DMS153 treated with DMSO at 0.1 percent for 48 hours (cell line): ENCODE data around the gene SLC35A4.
"Not testable (repeated sequence)": the region's sequence is repeated elsewhere in the genome, so short reads cannot be mapped to it uniquely, and the experiment has no call there.

Experiments used
- DNase-seq: peaks from one replicate; lab custom pipeline; 2025; ENCODE audit not compliant: unreplicated experiment; lab: John Stamatoyannopoulos, UW

The SLC35A4 gene

DNA sequence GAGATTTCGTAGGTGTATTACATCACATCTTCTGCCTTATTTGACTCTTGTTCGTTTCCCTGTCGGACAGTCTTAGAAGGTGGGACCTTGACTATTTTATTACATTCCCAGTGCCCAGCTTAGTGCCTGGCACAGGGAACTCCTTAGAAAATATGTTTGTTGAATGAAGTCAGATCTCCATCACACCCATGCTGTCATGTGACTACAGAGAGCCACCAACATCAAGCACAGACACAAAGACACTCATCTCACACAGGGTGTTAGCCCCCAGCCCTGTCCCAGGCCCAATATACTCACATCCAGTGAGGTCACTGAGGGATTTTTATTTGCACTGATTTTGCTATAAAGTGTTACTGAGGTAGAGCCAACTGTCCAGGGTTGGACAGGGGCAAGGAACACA, 6.7 kb upstream of the SLC35A4 start:
- no peak for DNase-seq

DNA sequence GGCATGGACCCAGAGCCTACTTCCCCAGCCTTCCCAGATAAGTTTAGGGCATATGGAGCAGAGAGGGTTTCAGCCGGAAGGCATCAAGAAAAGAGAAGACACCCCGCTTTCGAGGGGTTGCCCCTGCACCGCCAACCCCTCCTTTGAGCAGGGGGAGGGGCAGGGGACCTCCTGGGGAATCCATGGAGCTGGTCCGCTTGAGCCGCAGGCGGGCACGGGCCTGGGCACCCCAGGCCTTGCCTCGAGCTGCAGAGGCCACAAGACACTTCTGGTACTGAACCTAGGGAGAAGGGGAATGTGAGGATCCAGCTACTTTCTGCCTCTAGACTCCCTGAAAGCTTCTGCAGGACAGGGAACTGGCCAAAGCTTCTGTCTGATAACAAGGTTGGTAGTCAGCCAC, 6.1 kb upstream of the SLC35A4 start:
- no peak for DNase-seq

DNA sequence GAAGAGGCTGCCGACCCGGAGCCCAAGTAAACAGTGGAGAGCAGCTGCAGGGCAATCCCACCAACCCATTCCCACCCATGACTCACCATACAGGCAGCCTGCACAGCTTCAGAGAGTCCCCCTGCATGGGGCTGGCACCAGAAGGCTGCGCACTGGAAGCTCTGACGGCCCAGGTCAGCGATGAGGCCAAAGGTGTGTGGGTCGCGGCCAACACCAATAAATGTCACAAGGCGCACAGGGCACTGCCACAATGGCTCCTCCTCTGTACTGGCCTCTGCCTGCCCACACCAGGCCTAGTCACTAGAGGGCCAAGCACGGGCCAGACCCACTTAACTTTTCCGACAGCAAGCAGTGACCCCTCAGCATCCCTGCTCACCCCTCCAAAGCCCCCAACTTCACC, 4.4 kb upstream of the SLC35A4 start:
- no peak for DNase-seq

- DNase-seq: no peak
Measured at GRCh38 chr5:140561753-140562523, 2.7 kb upstream of the SLC35A4 start.

- no peak for DNase-seq
Measured at GRCh38 chr5:140563596-140563995, 1.0 kb upstream of the SLC35A4 start.

- DNase-seq: no peak
Measured at GRCh38 chr5:140565024-140565779, 574 bp downstream of the SLC35A4 start.

- DNase-seq: no peak
Measured at GRCh38 chr5:140565780-140566095, 1.1 kb downstream of the SLC35A4 start.

DNA sequence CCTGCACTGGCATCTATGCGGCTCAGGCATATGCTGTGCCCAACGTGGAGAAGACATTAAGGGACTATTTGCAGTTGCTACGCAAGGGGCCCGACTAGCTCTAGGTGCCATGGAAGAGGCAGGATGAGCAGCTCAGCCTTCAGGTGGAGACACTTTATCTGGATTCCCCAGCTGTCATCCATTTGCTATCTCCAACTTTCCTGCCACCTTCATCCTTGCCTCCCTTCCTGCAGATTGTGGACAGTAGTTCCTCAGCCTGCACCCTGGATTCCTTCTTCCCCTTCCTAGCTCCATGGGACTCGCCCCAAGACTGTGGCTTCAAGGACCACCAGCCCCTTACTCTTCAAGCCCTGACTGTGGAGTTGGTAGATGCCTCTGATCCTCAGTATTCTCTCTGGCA, 2.0 kb downstream of the SLC35A4 start:
- no peak for DNase-seq

DNA sequence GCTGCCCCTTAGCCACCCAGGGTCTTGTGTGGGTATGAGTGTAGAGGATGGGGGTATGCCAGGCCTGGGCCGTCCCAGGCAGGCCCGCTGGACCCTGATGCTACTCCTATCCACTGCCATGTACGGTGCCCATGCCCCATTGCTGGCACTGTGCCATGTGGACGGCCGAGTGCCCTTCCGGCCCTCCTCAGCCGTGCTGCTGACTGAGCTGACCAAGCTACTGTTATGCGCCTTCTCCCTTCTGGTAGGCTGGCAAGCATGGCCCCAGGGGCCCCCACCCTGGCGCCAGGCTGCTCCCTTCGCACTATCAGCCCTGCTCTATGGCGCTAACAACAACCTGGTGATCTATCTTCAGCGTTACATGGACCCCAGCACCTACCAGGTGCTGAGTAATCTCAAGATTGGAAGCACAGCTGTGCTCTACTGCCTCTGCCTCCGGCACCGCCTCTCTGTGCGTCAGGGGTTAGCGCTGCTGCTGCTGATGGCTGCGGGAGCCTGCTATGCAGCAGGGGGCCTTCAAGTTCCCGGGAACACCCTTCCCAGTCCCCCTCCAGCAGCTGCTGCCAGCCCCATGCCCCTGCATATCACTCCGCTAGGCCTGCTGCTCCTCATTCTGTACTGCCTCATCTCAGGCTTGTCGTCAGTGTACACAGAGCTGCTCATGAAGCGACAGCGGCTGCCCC, 2.6 kb downstream of the SLC35A4 start:
- no peak for DNase-seq

DNA sequence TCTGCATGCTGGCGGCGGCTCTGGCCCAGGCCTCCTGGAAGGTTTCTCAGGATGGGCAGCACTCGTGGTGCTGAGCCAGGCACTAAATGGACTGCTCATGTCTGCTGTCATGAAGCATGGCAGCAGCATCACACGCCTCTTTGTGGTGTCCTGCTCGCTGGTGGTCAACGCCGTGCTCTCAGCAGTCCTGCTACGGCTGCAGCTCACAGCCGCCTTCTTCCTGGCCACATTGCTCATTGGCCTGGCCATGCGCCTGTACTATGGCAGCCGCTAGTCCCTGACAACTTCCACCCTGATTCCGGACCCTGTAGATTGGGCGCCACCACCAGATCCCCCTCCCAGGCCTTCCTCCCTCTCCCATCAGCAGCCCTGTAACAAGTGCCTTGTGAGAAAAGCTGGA, 3.2 kb downstream of the SLC35A4 start:
- DNase-seq: no peak

GRCh38 chr5:140568443-140569063, 3.9 kb downstream of the SLC35A4 start:
- no peak for DNase-seq

DNA sequence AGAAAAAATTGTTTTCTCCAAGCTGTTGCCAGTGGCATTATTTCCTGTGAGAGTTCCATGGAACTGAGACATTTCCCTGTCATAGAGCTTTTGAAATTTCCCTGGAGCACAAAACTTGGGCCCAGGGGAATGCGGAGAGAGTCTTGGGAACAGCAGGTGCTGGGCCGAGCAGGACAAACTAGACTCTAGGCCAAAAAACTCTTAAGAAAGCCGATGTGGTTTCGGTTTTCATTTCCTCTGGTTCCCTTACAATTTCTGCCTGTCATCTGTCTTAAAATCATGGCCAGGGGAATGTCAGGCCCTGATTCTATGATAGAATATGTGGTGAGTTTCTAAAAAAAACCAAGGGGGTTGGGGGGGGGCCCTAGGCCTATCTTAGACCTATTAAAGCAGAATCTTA, 4.6 kb downstream of the SLC35A4 start:
- DNase-seq: no peak

GRCh38 chr5:140570058-140570457, 5.4 kb downstream of the SLC35A4 start:
- no peak for DNase-seq

DNA sequence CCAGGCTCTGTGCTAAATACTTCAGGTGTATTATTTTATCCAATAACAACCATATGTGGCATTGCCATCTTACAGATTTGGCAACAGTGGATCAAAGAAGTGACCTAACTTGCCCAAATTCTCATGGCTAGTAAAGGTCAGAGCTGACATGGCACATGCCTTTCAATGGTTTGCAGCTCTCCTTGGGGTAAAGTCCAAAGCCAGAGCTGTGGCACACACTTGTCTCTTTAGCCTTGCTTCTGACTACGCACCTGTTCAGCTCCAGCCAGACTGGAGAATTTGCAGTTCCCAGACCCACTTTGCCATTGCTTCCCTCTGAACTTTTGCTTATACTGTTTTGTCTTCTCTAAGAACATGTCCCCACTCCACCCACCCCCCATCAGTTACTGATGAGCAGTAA, 5.9 kb downstream of the SLC35A4 start:
- no peak for DNase-seq

GRCh38 chr5:140571105-140571504, 6.5 kb downstream of the SLC35A4 start:
- DNase-seq: no peak

DNA sequence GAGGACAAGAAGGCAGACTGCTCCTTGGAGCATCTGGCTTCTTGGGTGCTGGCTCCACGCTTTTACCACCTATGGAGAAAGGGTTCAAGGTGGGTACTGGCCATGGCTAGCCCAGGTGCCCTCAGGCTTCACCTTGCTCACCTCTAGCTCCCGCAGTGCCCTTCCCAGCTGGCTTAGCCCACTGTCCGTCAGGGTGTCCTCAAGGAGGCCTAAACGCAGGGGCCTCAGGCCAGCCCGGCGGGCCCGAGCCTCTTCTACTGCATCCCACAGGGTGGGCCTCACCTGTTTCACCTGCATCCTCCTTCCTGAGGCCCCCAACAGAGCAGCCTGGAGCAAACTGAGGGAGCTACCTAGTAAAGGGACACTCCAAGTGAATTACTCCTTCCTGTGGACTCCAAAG, 9.1 kb downstream of the SLC35A4 start:
- DNase-seq: no peak

DNA sequence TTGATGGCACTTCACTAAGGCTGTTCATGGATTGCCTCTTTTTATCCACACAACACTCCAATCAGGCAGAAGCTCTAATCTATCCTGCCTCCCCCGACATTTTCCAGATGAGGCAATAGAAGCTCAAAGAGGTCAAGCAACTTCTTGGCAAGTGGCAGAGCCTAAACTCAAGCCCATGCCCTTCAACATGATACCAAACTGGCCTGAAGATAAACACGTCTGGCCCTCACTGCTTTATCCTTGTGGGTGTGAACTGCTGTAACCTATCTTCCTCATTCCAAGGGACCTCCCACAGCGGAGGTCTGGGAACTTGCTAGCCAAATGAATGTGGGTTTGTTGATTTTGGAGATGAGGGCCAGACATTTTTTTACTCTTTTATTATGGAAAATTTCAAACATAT, 9.5 kb downstream of the SLC35A4 start:
- no peak for DNase-seq

GRCh38 chr5:140575309-140575708, 10.7 kb downstream of the SLC35A4 start:
- no peak for DNase-seq

- no peak for DNase-seq
Measured at GRCh38 chr5:140576776-140577201, 12.2 kb downstream of the SLC35A4 start.

GRCh38 chr5:140579188-140579747, 14.6 kb downstream of the SLC35A4 start:
- DNase-seq: not testable (repeated sequence)

DNA sequence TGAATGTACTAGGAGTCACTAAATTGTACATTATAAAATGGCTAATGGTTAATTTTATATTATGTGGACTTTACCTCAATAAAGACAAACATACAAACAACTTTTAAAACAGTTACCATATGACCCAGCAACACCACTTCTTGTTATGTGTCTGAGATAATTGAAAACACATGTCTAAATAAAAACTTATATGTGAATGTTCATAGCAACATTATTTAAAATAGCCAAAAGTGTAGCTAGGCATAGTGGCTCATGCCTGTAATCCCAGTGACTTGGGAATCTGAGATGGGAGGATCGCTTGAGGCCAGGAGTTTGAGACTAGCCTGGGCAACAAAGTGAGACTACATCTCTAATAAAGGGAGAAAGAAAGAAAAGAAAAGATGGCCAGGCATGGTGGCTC, 22.9 kb downstream of the SLC35A4 start:
- no peak for DNase-seq
